Stimulated activated CD8-positive, alpha-beta memory T cell treated with anti-CD3 and anti-CD28 coated beads, Interleukin-15, amount 100 ng/mL, for 24 hours (primary cell): Measurements from ENCODE around the gene FAM13A.

ENCODE experiments used
- DNase-seq: peaks from one replicate; pipeline ENCODE4 v3.0.0-alpha.2; 2020; ENCODE audit warnings: low read depth

FAM13A gene

GRCh38 chr4:88718098-88718497 lies 338.9 kb downstream of the FAM13A start:
- no peak for DNase-seq

- DNase-seq = no peak
Measured at GRCh38 chr4:88713782-88714181, 343.2 kb downstream of the FAM13A start.

DNA sequence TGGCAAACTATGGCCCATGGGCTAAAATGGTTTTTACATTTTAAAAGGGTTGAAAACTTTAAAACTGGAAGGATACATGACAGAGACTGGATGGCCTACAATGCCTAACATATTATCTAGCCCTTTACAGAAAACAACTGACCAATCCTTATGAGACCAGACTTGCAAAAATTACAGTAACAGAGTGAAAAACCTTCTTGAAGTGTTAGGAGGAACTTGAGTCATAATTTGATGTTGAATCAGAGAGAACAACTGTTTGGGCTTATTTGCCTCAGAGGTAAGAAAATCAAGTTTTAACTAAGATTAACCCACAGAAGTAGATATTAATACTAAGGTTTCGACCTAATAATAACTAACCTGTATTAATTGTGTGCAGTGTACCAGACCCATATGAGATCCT lies 347.0 kb downstream of the FAM13A start:
- no peak for DNase-seq

GRCh38 chr4:88706574-88706973 lies 350.4 kb downstream of the FAM13A start:
- DNase-seq = no peak

- DNase-seq = no peak
Measured at GRCh38 chr4:88705805-88706492, 351.0 kb downstream of the FAM13A start.

DNA sequence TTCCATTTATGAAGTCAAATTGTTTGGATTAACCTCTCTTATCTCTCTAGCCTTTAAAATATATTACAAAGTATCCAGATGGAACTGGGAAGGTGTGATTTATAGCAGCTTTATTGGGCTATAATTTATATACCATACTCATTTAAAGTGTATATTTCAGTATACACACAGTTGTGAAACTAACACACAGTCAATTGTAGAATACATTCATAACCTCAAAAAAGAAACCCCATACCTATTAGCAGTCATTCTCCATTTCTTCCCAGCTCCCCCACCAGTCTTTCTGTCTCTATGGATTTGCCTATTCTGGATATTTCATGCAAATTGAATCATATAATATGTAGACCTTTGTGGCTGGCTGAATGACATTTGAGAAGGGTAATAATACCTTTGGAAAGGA lies 351.8 kb downstream of the FAM13A start:
- DNase-seq = no peak

DNA sequence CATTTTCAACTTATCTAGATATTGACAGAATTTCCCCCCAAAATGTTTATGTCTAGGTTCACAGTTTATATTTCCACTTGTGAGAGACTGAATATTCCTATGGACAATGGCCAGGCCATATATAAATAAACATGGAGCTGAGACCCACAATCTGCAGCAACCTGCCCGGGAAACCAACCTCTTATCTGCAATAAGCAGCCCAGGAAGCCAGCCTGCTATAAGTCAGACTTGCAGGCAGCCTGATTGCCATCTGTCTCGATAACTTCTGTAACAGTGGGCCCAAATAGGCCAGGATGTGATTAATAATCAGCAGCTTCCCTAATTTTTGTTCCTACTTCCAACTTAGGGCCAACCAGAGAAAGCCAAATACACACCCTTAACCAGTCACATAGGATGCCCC lies 354.2 kb downstream of the FAM13A start:
- no peak for DNase-seq

DNA sequence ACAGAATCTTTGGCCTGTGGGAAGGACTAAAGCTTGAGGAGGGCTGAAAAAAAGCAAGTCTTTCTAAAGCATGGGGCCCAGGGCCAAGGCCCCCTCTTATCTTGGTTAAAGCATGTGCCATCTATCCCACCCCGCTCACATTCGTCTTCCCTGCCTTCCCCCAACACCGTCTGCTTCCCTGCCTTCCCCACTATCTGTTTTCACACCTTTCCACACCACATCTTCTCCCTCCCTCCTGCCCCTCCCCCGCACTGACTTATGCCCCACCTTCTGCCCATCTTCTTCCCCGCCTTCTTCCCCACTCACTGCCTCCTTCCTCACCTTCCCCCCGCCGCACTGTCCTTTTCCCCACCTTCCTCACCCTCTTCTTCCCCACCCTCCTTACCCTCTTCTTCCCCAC lies 358.5 kb downstream of the FAM13A start:
- no peak for DNase-seq

DNA sequence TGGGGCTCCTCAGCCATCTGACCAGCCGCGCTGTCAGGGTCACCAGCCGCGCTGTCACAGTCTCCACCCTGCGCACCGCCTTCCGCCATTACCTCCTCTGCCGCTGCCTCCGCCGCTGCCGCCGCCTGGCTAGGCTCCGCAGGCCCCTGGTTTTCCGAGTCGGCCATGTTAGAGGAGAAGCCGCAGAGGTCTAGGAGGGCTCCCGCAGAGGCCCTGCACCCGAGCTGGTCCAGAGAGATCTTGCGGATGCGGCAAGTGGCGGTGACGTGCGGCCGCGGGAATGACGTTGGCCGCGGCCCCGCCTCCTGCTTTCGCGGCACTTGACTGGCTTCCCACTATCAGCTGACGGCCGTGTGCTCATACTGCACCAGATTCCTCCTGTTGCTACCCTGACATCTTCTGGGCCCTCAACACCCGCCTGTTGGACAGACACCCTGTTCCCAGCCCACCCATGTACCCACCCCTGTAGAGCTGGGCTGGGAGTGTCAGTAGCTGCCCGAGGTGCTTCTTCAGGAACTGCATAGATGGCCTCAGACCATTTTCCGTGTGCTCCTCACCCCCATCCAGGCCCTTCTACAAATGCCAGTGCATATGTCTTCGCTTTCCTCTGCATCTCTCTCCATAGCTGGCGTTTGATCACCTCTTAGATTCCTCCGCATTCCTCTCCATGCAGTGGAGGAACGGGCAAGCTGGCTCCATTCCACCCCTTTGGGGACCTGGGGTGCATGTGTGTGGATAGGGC lies 359.2 kb downstream of the FAM13A start, which contains the start of gene NAP1L5:
Gene NAP1L5, minus strand, starts transcription at position 242 of the 742 bp plus-strand sequence. Its CDS starts 75 bp downstream, at position 167.
- no peak for DNase-seq

GRCh38 chr4:88697141-88697540 lies 359.8 kb downstream of the FAM13A start:
- DNase-seq = no peak

- DNase-seq = no peak
Measured at GRCh38 chr4:88696630-88697029, 360.4 kb downstream of the FAM13A start.

- no peak for DNase-seq
Measured at GRCh38 chr4:88693792-88694191, 363.2 kb downstream of the FAM13A start.

- no peak for DNase-seq
Measured at GRCh38 chr4:88690355-88690754, 366.6 kb downstream of the FAM13A start.

- no peak for DNase-seq
Measured at GRCh38 chr4:88681209-88681608, 375.8 kb downstream of the FAM13A start.
